ENCODE results near the gene ADCK1.

DNA sequence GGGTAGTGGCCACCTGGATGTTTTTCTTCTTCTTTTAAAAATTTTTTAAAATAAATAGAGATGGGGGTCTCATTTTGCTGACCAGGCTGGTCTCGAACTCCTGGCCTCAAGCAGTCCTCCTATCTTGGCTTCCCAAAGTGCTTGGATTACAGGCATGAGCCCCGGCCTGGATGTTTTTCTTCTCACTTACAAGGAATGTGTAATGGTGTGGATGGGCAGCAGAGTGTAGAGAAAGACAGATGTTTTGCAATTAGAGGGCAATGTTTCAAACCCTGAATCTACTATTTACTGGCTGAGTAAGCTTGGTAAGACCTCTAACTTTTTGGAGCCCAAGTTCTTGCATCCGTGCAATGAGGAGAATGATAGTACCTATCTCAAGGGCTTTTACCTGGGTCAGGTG is 48.1 kb downstream of the ADCK1 start:
- TF ChIP-seq CTCF (IDR thresholded peaks at IDR 0.05; ENCODE audit: extremely low read depth in 1 of 2, insufficient read depth in 1 of 2, low read depth in 1 of 2, low read length in 2 of 2): no peak
- no peak for TF ChIP-seq POLR2A (IDR thresholded peaks at IDR 0.05; ENCODE audit: low read depth, low read length)
- TF ChIP-seq POLR2AphosphoS5 (IDR thresholded peaks at IDR 0.05; ENCODE audit: insufficient read depth, low read depth, low read length): no peak
- TF ChIP-seq EZH2 (IDR thresholded peaks at IDR 0.05; ENCODE audit: borderline replicate concordance, low read depth, low read length, severe bottlenecking): no peak
- no peak for TF ChIP-seq MYC (IDR thresholded peaks at IDR 0.05; ENCODE audit: low read depth, low read length)
- TF ChIP-seq MAX (IDR thresholded peaks at IDR 0.05; ENCODE audit: insufficient read depth, insufficient read length): no peak
